SK-N-SH (cell line): ENCODE data around the gene PPRC1.

Experiments
- CTCF ChIP-seq: fragments of 200-600 bp; sonication (generic); IDR thresholded peaks from 2 replicates; pipeline ENCODE4 v1.6.1; 2017; ENCODE audit warnings: antibody characterized with exemption, mild to moderate bottlenecking, moderate library complexity
- EP300 ChIP-seq, 2 experiments: IDR thresholded peaks; 2 replicates each; pipeline versions ENCODE4 v1.4.0 to v1.6.1; 2012; ENCODE audit warnings: borderline replicate concordance in 1 of 2, low read depth in 1 of 2, low read length in 1 of 2
- JUND ChIP-seq: IDR thresholded peaks from 2 replicates; pipeline ENCODE4 v1.4.0; 2012
- MEF2A ChIP-seq: IDR thresholded peaks from 2 replicates; pipeline ENCODE4 v1.4.0; 2012; ENCODE audit warnings: low read depth, borderline replicate concordance
- NFIC ChIP-seq: IDR thresholded peaks from 2 replicates; pipeline ENCODE4 v1.4.0; 2012; ENCODE audit warnings: borderline replicate concordance
- RAD21 ChIP-seq: IDR thresholded peaks from 2 replicates; pipeline ENCODE4 v1.6.1; 2012; ENCODE audit warnings: mild to moderate bottlenecking, low read length
- RCOR1 ChIP-seq: fragments of 150-350 bp; IDR thresholded peaks from 2 replicates; pipeline ENCODE4 v1.6.1; 2017; ENCODE audit warnings: antibody characterized with exemption, low read length
- YY1 ChIP-seq: IDR thresholded peaks from 2 replicates; pipeline ENCODE4 v1.4.0; 2012; ENCODE audit warnings: low read depth, mild to moderate bottlenecking

- TF ChIP-seq CTCF (no peak), JUND (no peak), MEF2A (no peak), NFIC (no peak), RCOR1 (no peak), EP300 (IDR thresholded peaks at IDR 0.05; ENCODE audit: borderline replicate concordance in 1 of 2, low read depth in 1 of 2, low read length in 1 of 2) (no peak), YY1 (no peak), RAD21 (no peak)
Measured at GRCh38 chr10:102184606-102185005, 51.8 kb downstream of the PPRC1 start.
